ENCODE data around the gene EIF2AK3.

Gene EIF2AK3

GRCh38 chr2:88603146-88603545 is 24.1 kb downstream of the EIF2AK3 start:
- Histone ChIP-seq H3K4me3 (ENCODE audit: control insufficient read depth in 1 of 7, extremely low read depth in 1 of 7, insufficient read depth in 4 of 7, low read depth in 2 of 7, low read length in 6 of 7) (no peak overlapping the region), H3K36me3 (ENCODE audit: control insufficient read depth in 4 of 4, insufficient read depth in 4 of 4, low read length in 3 of 4) (peaks cover 0 to 3% (median 0%) of the 10 kb centered on the region in 4 experiments), H3K9me3 (ENCODE audit: control extremely low read depth in 1 of 5, control insufficient read depth in 4 of 5, insufficient read depth in 2 of 5, low read depth in 1 of 5, low read length in 4 of 5) (no peaks in the 10 kb centered on the region), H3K27me3 (replicated peaks in 2 of 5; ENCODE audit: control insufficient read depth in 4 of 5, insufficient read depth in 5 of 5, low read length in 4 of 5) (no peaks in the 10 kb centered on the region), H3K4me1 (ENCODE audit: control extremely low read depth in 1 of 4, control insufficient read depth in 4 of 4, insufficient read depth in 4 of 4, low read length in 3 of 4) (peaks cover 0 to 7% (median 3%) of the 10 kb centered on the region in 4 experiments), H3K27ac (ENCODE audit: insufficient read depth in 1 of 2, low read depth in 1 of 2, low read length in 2 of 2, poor library complexity in 1 of 2, severe bottlenecking in 2 of 2) (no peak overlapping the region)
- ChIA-PET CTCF (no interaction called here), POLR2A (no interaction called here)
- DNase-seq, result no peak
- WGBS (ENCODE audit: insufficient coverage), result 83% methylated on average over 2 of the region's 4 CpGs

GRCh38 chr2:88602022-88602421 is 25.2 kb downstream of the EIF2AK3 start:
- Histone ChIP-seq H3K4me1 (ENCODE audit: control extremely low read depth in 1 of 4, control insufficient read depth in 4 of 4, insufficient read depth in 4 of 4, low read length in 3 of 4) (peaks cover 0 to 7% (median 3%) of the 10 kb centered on the region in 4 experiments), H3K27me3 (replicated peaks in 2 of 5; ENCODE audit: control insufficient read depth in 4 of 5, insufficient read depth in 5 of 5, low read length in 4 of 5) (no peaks in the 10 kb centered on the region), H3K9me3 (ENCODE audit: control extremely low read depth in 1 of 5, control insufficient read depth in 4 of 5, insufficient read depth in 2 of 5, low read depth in 1 of 5, low read length in 4 of 5) (no peaks in the 10 kb centered on the region), H3K27ac (ENCODE audit: insufficient read depth in 1 of 2, low read depth in 1 of 2, low read length in 2 of 2, poor library complexity in 1 of 2, severe bottlenecking in 2 of 2) (no peak overlapping the region), H3K4me3 (ENCODE audit: control insufficient read depth in 1 of 7, extremely low read depth in 1 of 7, insufficient read depth in 4 of 7, low read depth in 2 of 7, low read length in 6 of 7) (no peak overlapping the region), H3K36me3 (ENCODE audit: control insufficient read depth in 4 of 4, insufficient read depth in 4 of 4, low read length in 3 of 4) (peaks cover 0 to 3% (median 0%) of the 10 kb centered on the region in 4 experiments)
- no peak for DNase-seq
- WGBS (ENCODE audit: insufficient coverage), result 93% methylated on average over 3 of the region's 4 CpGs
- ChIA-PET CTCF (no interaction called here), POLR2A (no interaction called here)

- no peaks in the 10 kb centered on the region for H3K27me3 ChIP-seq (replicated peaks in 2 of 5; ENCODE audit: control insufficient read depth in 4 of 5, insufficient read depth in 5 of 5, low read length in 4 of 5)
- H3K4me3 ChIP-seq (ENCODE audit: control insufficient read depth in 1 of 7, extremely low read depth in 1 of 7, insufficient read depth in 4 of 7, low read depth in 2 of 7, low read length in 6 of 7), result no peak overlapping the region
- H3K36me3 ChIP-seq (ENCODE audit: control insufficient read depth in 4 of 4, insufficient read depth in 4 of 4, low read length in 3 of 4), result peaks cover 0 to 3% (median 0%) of the 10 kb centered on the region in 4 experiments
- ChIA-PET POLR2A (no interaction called here), CTCF (no interaction called here)
- WGBS (ENCODE audit: insufficient coverage), result 100% methylated on average over 1 of the region's 2 CpGs
- peaks cover 0 to 7% (median 3%) of the 10 kb centered on the region in 4 experiments for H3K4me1 ChIP-seq (ENCODE audit: control extremely low read depth in 1 of 4, control insufficient read depth in 4 of 4, insufficient read depth in 4 of 4, low read length in 3 of 4)
- H3K27ac ChIP-seq (ENCODE audit: insufficient read depth in 1 of 2, low read depth in 1 of 2, low read length in 2 of 2, poor library complexity in 1 of 2, severe bottlenecking in 2 of 2), result no peak overlapping the region
- no peaks in the 10 kb centered on the region for H3K9me3 ChIP-seq (ENCODE audit: control extremely low read depth in 1 of 5, control insufficient read depth in 4 of 5, insufficient read depth in 2 of 5, low read depth in 1 of 5, low read length in 4 of 5)
- peak in 2 of 3 donors; percentile 16 to 37 for DNase-seq
Measured at GRCh38 chr2:88601286-88601685, 26.0 kb downstream of the EIF2AK3 start.

GRCh38 chr2:88600038-88600465 is 27.2 kb downstream of the EIF2AK3 start:
- no peak overlapping the region for H3K27ac ChIP-seq (ENCODE audit: insufficient read depth in 1 of 2, low read depth in 1 of 2, low read length in 2 of 2, poor library complexity in 1 of 2, severe bottlenecking in 2 of 2)
- WGBS (ENCODE audit: insufficient coverage), result 90% methylated on average over 2 of the region's 4 CpGs
- peaks cover 0 to 7% (median 3%) of the 10 kb centered on the region in 4 experiments for H3K4me1 ChIP-seq (ENCODE audit: control extremely low read depth in 1 of 4, control insufficient read depth in 4 of 4, insufficient read depth in 4 of 4, low read length in 3 of 4)
- no peaks in the 10 kb centered on the region for H3K27me3 ChIP-seq (replicated peaks in 2 of 5; ENCODE audit: control insufficient read depth in 4 of 5, insufficient read depth in 5 of 5, low read length in 4 of 5)
- DNase-seq, result peak; percentile 62 to 90 (median 84)
- POLR2A ChIA-PET, result no interaction called here
- CTCF ChIA-PET, result interaction anchor here (1.0 kb wide), 1 partner anchor 72 kb away, joined by 4 read pairs; no protein-coding TSS in a partner anchor
- no peak overlapping the region for H3K4me3 ChIP-seq (ENCODE audit: control insufficient read depth in 1 of 7, extremely low read depth in 1 of 7, insufficient read depth in 4 of 7, low read depth in 2 of 7, low read length in 6 of 7)
- H3K9me3 ChIP-seq (ENCODE audit: control extremely low read depth in 1 of 5, control insufficient read depth in 4 of 5, insufficient read depth in 2 of 5, low read depth in 1 of 5, low read length in 4 of 5), result no peaks in the 10 kb centered on the region
- H3K36me3 ChIP-seq (ENCODE audit: control insufficient read depth in 4 of 4, insufficient read depth in 4 of 4, low read length in 3 of 4), result peaks cover 0 to 3% (median 0%) of the 10 kb centered on the region in 4 experiments

GRCh38 chr2:88599527-88599926 is 27.7 kb downstream of the EIF2AK3 start:
- DNase-seq, result peak in 2 of 3 donors; percentile 41 to 65
- WGBS (ENCODE audit: insufficient coverage), result no CpG with 5 or more reads among the region's 2 CpGs
- H3K36me3 ChIP-seq (ENCODE audit: control insufficient read depth in 4 of 4, insufficient read depth in 4 of 4, low read length in 3 of 4), result peaks cover 0 to 3% (median 0%) of the 10 kb centered on the region in 4 experiments
- CTCF ChIA-PET, result no interaction called here
- no peaks in the 10 kb centered on the region for H3K27me3 ChIP-seq (replicated peaks in 2 of 5; ENCODE audit: control insufficient read depth in 4 of 5, insufficient read depth in 5 of 5, low read length in 4 of 5)
- no peaks in the 10 kb centered on the region for H3K9me3 ChIP-seq (ENCODE audit: control extremely low read depth in 1 of 5, control insufficient read depth in 4 of 5, insufficient read depth in 2 of 5, low read depth in 1 of 5, low read length in 4 of 5)
- H3K4me3 ChIP-seq (ENCODE audit: control insufficient read depth in 1 of 7, extremely low read depth in 1 of 7, insufficient read depth in 4 of 7, low read depth in 2 of 7, low read length in 6 of 7), result no peak overlapping the region
- H3K27ac ChIP-seq (ENCODE audit: insufficient read depth in 1 of 2, low read depth in 1 of 2, low read length in 2 of 2, poor library complexity in 1 of 2, severe bottlenecking in 2 of 2), result no peak overlapping the region
- H3K4me1 ChIP-seq (ENCODE audit: control extremely low read depth in 1 of 4, control insufficient read depth in 4 of 4, insufficient read depth in 4 of 4, low read length in 3 of 4), result peaks cover 0 to 7% (median 3%) of the 10 kb centered on the region in 4 experiments
- POLR2A ChIA-PET, result no interaction called here

GRCh38 chr2:88597168-88597567 is 30.1 kb downstream of the EIF2AK3 start:
- no peak for DNase-seq
- POLR2A ChIA-PET, result no interaction called here
- Histone ChIP-seq H3K9me3 (ENCODE audit: control extremely low read depth in 1 of 5, control insufficient read depth in 4 of 5, insufficient read depth in 2 of 5, low read depth in 1 of 5, low read length in 4 of 5) (no peaks in the 10 kb centered on the region), H3K4me1 (ENCODE audit: control extremely low read depth in 1 of 4, control insufficient read depth in 4 of 4, insufficient read depth in 4 of 4, low read length in 3 of 4) (peaks cover 0 to 7% (median 3%) of the 10 kb centered on the region in 4 experiments), H3K4me3 (ENCODE audit: control insufficient read depth in 1 of 7, extremely low read depth in 1 of 7, insufficient read depth in 4 of 7, low read depth in 2 of 7, low read length in 6 of 7) (no peak overlapping the region), H3K27me3 (replicated peaks in 2 of 5; ENCODE audit: control insufficient read depth in 4 of 5, insufficient read depth in 5 of 5, low read length in 4 of 5) (no peaks in the 10 kb centered on the region), H3K36me3 (ENCODE audit: control insufficient read depth in 4 of 4, insufficient read depth in 4 of 4, low read length in 3 of 4) (peaks cover 3 to 13% (median 5%) of the 10 kb centered on the region in 4 experiments), H3K27ac (ENCODE audit: insufficient read depth in 1 of 2, low read depth in 1 of 2, low read length in 2 of 2, poor library complexity in 1 of 2, severe bottlenecking in 2 of 2) (no peak overlapping the region)
- CTCF ChIA-PET, result interaction anchor here (17.6 kb wide), 1 partner anchor 72 kb away, joined by 265 read pairs; no protein-coding TSS in a partner anchor

GRCh38 chr2:88596141-88596830 is 31.0 kb downstream of the EIF2AK3 start:
- Histone ChIP-seq H3K27ac (ENCODE audit: insufficient read depth in 1 of 2, low read depth in 1 of 2, low read length in 2 of 2, poor library complexity in 1 of 2, severe bottlenecking in 2 of 2) (no peak overlapping the region), H3K36me3 (ENCODE audit: control insufficient read depth in 4 of 4, insufficient read depth in 4 of 4, low read length in 3 of 4) (peaks cover 3 to 15% (median 5%) of the 10 kb centered on the region in 4 experiments), H3K9me3 (ENCODE audit: control extremely low read depth in 1 of 5, control insufficient read depth in 4 of 5, insufficient read depth in 2 of 5, low read depth in 1 of 5, low read length in 4 of 5) (no peaks in the 10 kb centered on the region), H3K4me1 (ENCODE audit: control extremely low read depth in 1 of 4, control insufficient read depth in 4 of 4, insufficient read depth in 4 of 4, low read length in 3 of 4) (peaks cover 0 to 7% (median 2%) of the 10 kb centered on the region in 4 experiments), H3K4me3 (ENCODE audit: control insufficient read depth in 1 of 7, extremely low read depth in 1 of 7, insufficient read depth in 4 of 7, low read depth in 2 of 7, low read length in 6 of 7) (no peak overlapping the region), H3K27me3 (replicated peaks in 2 of 5; ENCODE audit: control insufficient read depth in 4 of 5, insufficient read depth in 5 of 5, low read length in 4 of 5) (no peaks in the 10 kb centered on the region)
- DNase-seq, result no peak
- ChIA-PET CTCF (interaction anchor here (1.3 to 17.6 kb wide), 4 partner anchors 11 to 73 kb away, joined by 4 to 265 read pairs (median 11); no protein-coding TSS in a partner anchor), POLR2A (no interaction called here)
- WGBS (ENCODE audit: insufficient coverage), result 97% methylated on average over 5 of the region's 8 CpGs

All from common myeloid progenitor, CD34-positive (primary cell).